ENCODE results near the gene WWOX. TPM values are rescaled to one million over a fixed set of nuclear protein-coding genes. Genes with fewer than 3 reads are reported as not detected.
"Not testable (repeated sequence)": the region's sequence is repeated elsewhere in the genome, so short reads cannot be mapped to it uniquely, and the experiment has no call there.

WWOX gene
- total RNA-seq, 1 experiment from 2014 or later, result 28.3 TPM

GRCh38 chr16:79215289-79215688 is 1115.8 kb downstream of the WWOX start:
- Histone ChIP-seq H3K9me3 (ENCODE audit: low read length) (no peaks in the 10 kb centered on the region), H3K27me3 (ENCODE audit: low read length) (no peaks in the 10 kb centered on the region), H3K4me2 (ENCODE audit: low read length) (no peak overlapping the region), H3K4me1 (ENCODE audit: insufficient read depth, low read length) (no peaks in the 10 kb centered on the region), H3K9ac (ENCODE audit: low read length) (no peak overlapping the region), H3K27ac (ENCODE audit: low read length) (no peak overlapping the region), H3K79me2 (ENCODE audit: low read length) (no peaks in the 10 kb centered on the region), H3K36me3 (ENCODE audit: low read depth, low read length) (no peaks in the 10 kb centered on the region), H4K20me1 (ENCODE audit: low read length) (no peaks in the 10 kb centered on the region), H3K4me3 (ENCODE audit: low read length) (no peak overlapping the region), H3K9me2 (replicated peaks; ENCODE audit: low read length) (no peaks in the 10 kb centered on the region), H3F3A (ENCODE audit: low read length, unreplicated experiment) (no peaks in the 10 kb centered on the region), H2AFZ (ENCODE audit: low read length) (no peak overlapping the region)
- DNase-seq (no peak), ATAC-seq (no peak)
- ChIA-PET POLR2A (ENCODE audit: unreplicated experiment) (no interaction called here), CTCF (no interaction called here)
- TF ChIP-seq CTCF (conservative IDR thresholded peaks at IDR 0.05; ENCODE audit: low read depth, low read length) (no peak), EZH2 (IDR thresholded peaks at IDR 0.05; ENCODE audit: low read length, unreplicated experiment) (no peak)
- no TSS peak for BruUV-seq (replicated peaks)
- intact Hi-C loops (cut with micrococcal nuclease), result no loop called here

GRCh38 chr16:79217375-79218011 is 1118.0 kb downstream of the WWOX start:
- TF ChIP-seq EZH2 (IDR thresholded peaks at IDR 0.05; ENCODE audit: low read length, unreplicated experiment), result no peak
- TF ChIP-seq CTCF (conservative IDR thresholded peaks at IDR 0.05; ENCODE audit: low read depth, low read length), result no peak
- TF ChIP-seq EZH2phosphoT487 (IDR thresholded peaks at IDR 0.05; ENCODE audit: borderline replicate concordance, low read length), result no peak
- Histone ChIP-seq H3K4me1 (ENCODE audit: insufficient read depth, low read length) (no peaks in the 10 kb centered on the region), H3K9me3 (ENCODE audit: low read length) (no peaks in the 10 kb centered on the region), H3K79me2 (ENCODE audit: low read length) (no peaks in the 10 kb centered on the region), H2AFZ (ENCODE audit: low read length) (no peak overlapping the region), H3K4me2 (ENCODE audit: low read length) (no peak overlapping the region), H3K36me3 (ENCODE audit: low read depth, low read length) (no peaks in the 10 kb centered on the region), H3F3A (ENCODE audit: low read length, unreplicated experiment) (no peaks in the 10 kb centered on the region), H3K27me3 (ENCODE audit: low read length) (no peaks in the 10 kb centered on the region), H3K9ac (ENCODE audit: low read length) (no peak overlapping the region), H3K27ac (ENCODE audit: low read length) (no peak overlapping the region), H4K20me1 (ENCODE audit: low read length) (no peaks in the 10 kb centered on the region), H3K4me3 (ENCODE audit: low read length) (no peak overlapping the region), H3K9me2 (replicated peaks; ENCODE audit: low read length) (no peaks in the 10 kb centered on the region)
- DNase-seq, result no peak
- ATAC-seq, result no peak
- CTCF ChIA-PET, result no interaction called here
- BruUV-seq (replicated peaks), result no TSS peak
- intact Hi-C loops (cut with micrococcal nuclease), result no loop called here
- POLR2A ChIA-PET (ENCODE audit: unreplicated experiment), result no interaction called here

- ATAC-seq (no peak), DNase-seq (no peak)
- POLR2A ChIA-PET (ENCODE audit: unreplicated experiment), result no interaction called here
- no peak overlapping the region for H3K4me3 ChIP-seq (ENCODE audit: low read length)
- H3K4me1 ChIP-seq (ENCODE audit: insufficient read depth, low read length), result no peaks in the 10 kb centered on the region
- intact Hi-C loops (cut with micrococcal nuclease), result no loop called here
- no peak for TF ChIP-seq EZH2 (IDR thresholded peaks at IDR 0.05; ENCODE audit: low read length, unreplicated experiment)
- no peak overlapping the region for H2AFZ ChIP-seq (ENCODE audit: low read length)
- no peaks in the 10 kb centered on the region for H3K9me3 ChIP-seq (ENCODE audit: low read length)
- CTCF ChIA-PET, result no interaction called here
- no peak overlapping the region for H3K4me2 ChIP-seq (ENCODE audit: low read length)
- no peaks in the 10 kb centered on the region for H3F3A ChIP-seq (ENCODE audit: low read length, unreplicated experiment)
- H4K20me1 ChIP-seq (ENCODE audit: low read length), result no peaks in the 10 kb centered on the region
- H3K27me3 ChIP-seq (ENCODE audit: low read length), result no peaks in the 10 kb centered on the region
- H3K36me3 ChIP-seq (ENCODE audit: low read depth, low read length), result no peaks in the 10 kb centered on the region
- BruUV-seq (replicated peaks), result no TSS peak
- no peak overlapping the region for H3K27ac ChIP-seq (ENCODE audit: low read length)
- H3K9me2 ChIP-seq (replicated peaks; ENCODE audit: low read length), result no peaks in the 10 kb centered on the region
- H3K9ac ChIP-seq (ENCODE audit: low read length), result no peak overlapping the region
- no peaks in the 10 kb centered on the region for H3K79me2 ChIP-seq (ENCODE audit: low read length)
These were observed 1118.9 kb downstream of the WWOX start for GRCh38 chr16:79218351-79218750.

- H3K9ac ChIP-seq (ENCODE audit: low read length); H3F3A ChIP-seq (ENCODE audit: low read length, unreplicated experiment); H3K4me2 ChIP-seq (ENCODE audit: low read length); H3K27me3 ChIP-seq (ENCODE audit: low read length); H3K9me2 ChIP-seq (replicated peaks; ENCODE audit: low read length); H4K20me1 ChIP-seq (ENCODE audit: low read length); POLR2A ChIA-PET (ENCODE audit: unreplicated experiment); H3K4me3 ChIP-seq (ENCODE audit: low read length); H3K4me1 ChIP-seq (ENCODE audit: insufficient read depth, low read length); H2AFZ ChIP-seq (ENCODE audit: low read length); H3K9me3 ChIP-seq (ENCODE audit: low read length); intact Hi-C loops (cut with micrococcal nuclease); H3K79me2 ChIP-seq (ENCODE audit: low read length); ATAC-seq; H3K27ac ChIP-seq (ENCODE audit: low read length); DNase-seq; BruUV-seq (replicated peaks); H3K36me3 ChIP-seq (ENCODE audit: low read depth, low read length); CTCF ChIA-PET: not testable (repeated sequence)
These were observed 1126.5 kb downstream of the WWOX start for GRCh38 chr16:79225994-79226393.
